H1 (cell line): ENCODE results near the gene CADPS. TPM values are rescaled to one million over a fixed set of nuclear protein-coding genes. Genes with fewer than 3 reads are reported as not detected.

ENCODE experiments used
- CTCF ChIA-PET: fragments of 300-600 bp; sonication (Branson Sonifier 250); formaldehyde crosslinking; loops from one replicate; lab custom pipeline; 2021; ENCODE audit not compliant: partially characterized antibody; lab: Charles Lee
- POLR2A ChIA-PET: fragments of 300-600 bp; sonication (Branson Sonifier 250); formaldehyde crosslinking; loops from one replicate; lab custom pipeline; 2021; ENCODE audit warnings: inconsistent platforms; ENCODE audit not compliant: partially characterized antibody; lab: Charles Lee
- DNase-seq, 2 experiments: peaks; one replicate each; pipeline versions ENCODE4 v3.0.0 to v3.0.0-alpha.2; 2010 to 2022; ENCODE audit warnings: low spot score in 2 of 2, low read depth in 1 of 2, mixed read lengths in 1 of 2
- FAIRE-seq: peaks from 2 replicates; lab custom pipeline; 2011; peaks lifted over from hg19 to GRCh38; lab: Jason Lieb, UNC
- H2AFZ ChIP-seq: 2 replicates; pipeline ENCODE4 v1.8.1; 2012; ENCODE audit warnings: low read length, inconsistent platforms
- H2AK5ac ChIP-seq: 2 replicates; pipeline ENCODE4 v1.6.1; 2013; ENCODE audit warnings: low read depth, low read length
- H2BK120ac ChIP-seq: replicated peaks from 2 replicates; pipeline ENCODE3; 2013; ENCODE audit warnings: low read depth, low read length, inconsistent platforms
- H2BK12ac ChIP-seq: 2 replicates; pipeline ENCODE4 v1.6.1; 2013; ENCODE audit warnings: low read depth, low read length
- H2BK15ac ChIP-seq: 2 replicates; pipeline ENCODE4 v1.6.1; 2013; ENCODE audit warnings: low read length
- H2BK20ac ChIP-seq: 2 replicates; pipeline ENCODE4 v1.6.1; 2013; ENCODE audit warnings: low read length
- H2BK5ac ChIP-seq: 2 replicates; pipeline ENCODE4 v1.6.1; 2013; ENCODE audit warnings: low read depth, low read length
- H3K14ac ChIP-seq: 2 replicates; pipeline ENCODE4 v1.6.1; 2013; ENCODE audit warnings: inconsistent platforms; ENCODE audit not compliant: insufficient read length
- H3K18ac ChIP-seq: 2 replicates; pipeline ENCODE4 v1.6.1; 2013; ENCODE audit warnings: low read length; ENCODE audit errors: extremely low read depth
- H3K23ac ChIP-seq: 2 replicates; pipeline ENCODE4 v1.6.1; 2013; ENCODE audit warnings: inconsistent platforms; ENCODE audit not compliant: insufficient read length
- H3K23me2 ChIP-seq: 2 replicates; pipeline ENCODE4 v1.6.1; 2013; ENCODE audit warnings: low read depth, low read length
- H3K27ac ChIP-seq: 2 replicates; pipeline ENCODE4 v1.6.1; 2011; ENCODE audit warnings: low read depth, low read length, inconsistent platforms
- H3K27me3 ChIP-seq, 4 experiments: replicated peaks in 1 of 4; 1 replicate in 1 of 4; 2 replicates in 3 of 4; pipeline versions ENCODE4 v1.6.1 to v1.8.1; 2011 to 2013; ENCODE audit warnings: low read length in 3 of 4, mild to moderate bottlenecking in 3 of 4, inconsistent platforms in 2 of 4, mixed read lengths in 2 of 4, moderate library complexity in 1 of 4; ENCODE audit not compliant: control insufficient read depth in 3 of 4, insufficient read depth in 3 of 4; ENCODE audit errors: extremely low read depth in 1 of 4
- H3K36me3 ChIP-seq, 4 experiments: 2 replicates each; pipeline versions ENCODE4 v1.6.1 to v1.8.1; 2011 to 2013; ENCODE audit warnings: mild to moderate bottlenecking in 4 of 4, low read length in 3 of 4, moderate library complexity in 2 of 4, control low read depth in 1 of 4, inconsistent platforms in 1 of 4; ENCODE audit not compliant: insufficient read depth in 4 of 4, control insufficient read depth in 2 of 4
- H3K4ac ChIP-seq: replicated peaks from 2 replicates; pipeline ENCODE3; 2013; ENCODE audit warnings: low read length, low read depth, mixed read lengths, inconsistent platforms; ENCODE audit not compliant: insufficient read length
- H3K4me1 ChIP-seq, 4 experiments: replicated peaks in 1 of 4; 1 replicate in 1 of 4; 2 replicates in 3 of 4; pipeline versions ENCODE4 v1.6.1 to v1.8.1; 2011 to 2013; ENCODE audit warnings: low read length in 3 of 4, inconsistent platforms in 2 of 4, mixed read lengths in 1 of 4; ENCODE audit not compliant: insufficient read depth in 4 of 4, control insufficient read depth in 3 of 4
- H3K4me2 ChIP-seq, 2 experiments: 2 replicates each; pipeline versions ENCODE4 v1.6.1 to v1.8.1; 2011 to 2013; ENCODE audit warnings: low read depth in 2 of 2, low read length in 2 of 2, control low read depth in 1 of 2, inconsistent platforms in 1 of 2, mild to moderate bottlenecking in 1 of 2; ENCODE audit not compliant: insufficient read depth in 1 of 2
- H3K4me3 ChIP-seq, 4 experiments: fragments of 200-600, 300-600 bp in 1 of 4; sonication (generic), shearing (Covaris generic), sonication (Bioruptor Twin) in 1 of 4; 2 replicates each; pipeline versions ENCODE4 v1.5.1 to v1.8.1; 2011 to 2016; ENCODE audit warnings: low read length in 4 of 4, low read depth in 3 of 4, control low read depth in 2 of 4, inconsistent platforms in 2 of 4, mild to moderate bottlenecking in 2 of 4, mixed read lengths in 1 of 4, moderate library complexity in 1 of 4; ENCODE audit not compliant: insufficient read depth in 2 of 4; ENCODE audit errors: extremely low read depth in 1 of 4
- H3K56ac ChIP-seq: replicated peaks from 2 replicates; pipeline ENCODE3; 2013; ENCODE audit warnings: low read depth, mild to moderate bottlenecking, mixed read lengths, low read length, inconsistent platforms; ENCODE audit not compliant: insufficient read length
- H3K79me1 ChIP-seq: 2 replicates; pipeline ENCODE4 v1.6.1; 2013; ENCODE audit warnings: low read depth, low read length, control low read depth
- H3K79me2 ChIP-seq, 2 experiments: 2 replicates each; pipeline versions ENCODE4 v1.6.1 to v1.8.1; 2012 to 2013; ENCODE audit warnings: low read length in 2 of 2, mild to moderate bottlenecking in 2 of 2, inconsistent platforms in 1 of 2; ENCODE audit not compliant: insufficient read depth in 2 of 2, control insufficient read depth in 1 of 2
- H3K9ac ChIP-seq, 4 experiments: replicated peaks in 1 of 4; 1 replicate in 1 of 4; 2 replicates in 3 of 4; pipeline versions ENCODE4 v1.6.1 to v1.8.1; 2011 to 2013; ENCODE audit warnings: low read depth in 3 of 4, low read length in 3 of 4, control low read depth in 2 of 4, mild to moderate bottlenecking in 2 of 4, moderate library complexity in 2 of 4, inconsistent platforms in 1 of 4; ENCODE audit errors: extremely low read depth in 1 of 4
- H3K9me3 ChIP-seq, 2 experiments: 2 replicates each; pipeline versions ENCODE4 v1.6.1 to v1.8.1; 2012 to 2013; ENCODE audit warnings: mild to moderate bottlenecking in 2 of 2, moderate library complexity in 2 of 2, control low read depth in 1 of 2, inconsistent platforms in 1 of 2, low read depth in 1 of 2, low read length in 1 of 2, mixed read lengths in 1 of 2; ENCODE audit not compliant: insufficient read depth in 2 of 2
- H4K20me1 ChIP-seq, 2 experiments: replicated peaks in 1 of 2; 2 replicates each; pipeline versions ENCODE3 to v1.8.1; 2011 to 2013; ENCODE audit warnings: inconsistent platforms in 2 of 2, low read length in 2 of 2, mild to moderate bottlenecking in 1 of 2; ENCODE audit not compliant: insufficient read depth in 2 of 2, control insufficient read depth in 1 of 2
- H4K5ac ChIP-seq: 2 replicates; pipeline ENCODE4 v1.6.1; 2013; ENCODE audit warnings: low read length, low read depth, mixed read lengths, inconsistent platforms; ENCODE audit not compliant: insufficient read length
- H4K8ac ChIP-seq: 2 replicates; pipeline ENCODE4 v1.8.0; 2013; ENCODE audit warnings: mild to moderate bottlenecking, moderate library complexity, low read length, inconsistent platforms; ENCODE audit not compliant: insufficient read depth; ENCODE audit errors: extremely low read depth
- H4K91ac ChIP-seq: replicated peaks from 2 replicates; pipeline ENCODE3; 2013; ENCODE audit warnings: low read length, mixed read lengths, inconsistent platforms; ENCODE audit not compliant: insufficient read length
- EP300 ChIP-seq, 2 experiments: IDR thresholded peaks; 1 replicate in 1 of 2; 2 replicates in 1 of 2; pipeline ENCODE4 v1.6.1; 2011 to 2012; ENCODE audit warnings: low read depth in 2 of 2, low read length in 2 of 2, mild to moderate bottlenecking in 2 of 2, borderline replicate concordance in 1 of 2, inconsistent platforms in 1 of 2, moderate library complexity in 1 of 2
- HDAC2 ChIP-seq, 2 experiments: fragments of 300-600 bp in 1 of 2; sonication (generic) in 1 of 2; IDR thresholded peaks; 2 replicates each; pipeline ENCODE4 v1.6.1; 2011 to 2012; ENCODE audit warnings: low read depth in 2 of 2, low read length in 2 of 2, mild to moderate bottlenecking in 2 of 2, moderate library complexity in 2 of 2, borderline replicate concordance in 1 of 2, inconsistent platforms in 1 of 2
- PHF8 ChIP-seq: fragments of 200-600 bp; sonication (generic); conservative IDR thresholded peaks from 2 replicates; pipeline ENCODE4 v1.7.1; 2012; ENCODE audit warnings: low read depth, mild to moderate bottlenecking, inconsistent platforms, low read length, moderate library complexity
- SIRT6 ChIP-seq: IDR thresholded peaks from one replicate; pipeline ENCODE4 v1.7.1; 2012; ENCODE audit warnings: low read length, inconsistent platforms
- TAF7 ChIP-seq: optimal IDR thresholded peaks from 2 replicates; pipeline ENCODE3; 2011; ENCODE audit warnings: low read depth, mild to moderate bottlenecking, inconsistent platforms, low read length, moderate library complexity, borderline replicate concordance
- WGBS, 2 experiments: shearing (Covaris generic) in 1 of 2; methylation state at CpG; one replicate each; pipeline versions ENCODE4 v1.1.6 to v1.1.7; 2013 to 2015; ENCODE audit warnings: low lambda C conversion rate in 2 of 2, mixed read lengths in 2 of 2, inconsistent platforms in 1 of 2, low coverage in 1 of 2, missing lambda C conversion rate in 1 of 2; ENCODE audit not compliant: insufficient replicate concordance in 2 of 2, insufficient coverage in 1 of 2, insufficient read length in 1 of 2; ENCODE audit errors: extremely low coverage in 1 of 2, missing lambda C conversion rate in 1 of 2; 5-methylcytosine and 5-hydroxymethylcytosine counted together
- polyA plus RNA-seq, 7 experiments: library from polyadenylated mRNA; depleted of rRNA in 3 of 7; stranded (reverse) in 5 of 7; unstranded in 2 of 7; fragments of >200 nt in 5 of 7; fragments of 200-250 nt in 2 of 7; gene quantifications; 1 replicate in 5 of 7; 2 replicates in 1 of 7; 4 replicates in 1 of 7; pipeline versions ENCODE4 v1.2.1 to v1.2.3, GENCODE V29; 2011 to 2013; ENCODE audit warnings: missing spikeins in 2 of 7, mixed read lengths in 2 of 7
- total RNA-seq: library from RNA; stranded (reverse); fragmentation: NEBNext Ultra II Directional; extraction: Animal tissue kit (Norgen Biotek cat#: 25700); gene quantifications from 2 replicates; pipeline ENCODE4 v1.2.1, GENCODE V29; 2021

CADPS gene
- total and polyA plus RNA-seq, 2 of the 8 experiments (the other 6 are each of a cell fraction or from before 2014, with no cell fraction given), result 7.1 to 10.2 TPM

DNA sequence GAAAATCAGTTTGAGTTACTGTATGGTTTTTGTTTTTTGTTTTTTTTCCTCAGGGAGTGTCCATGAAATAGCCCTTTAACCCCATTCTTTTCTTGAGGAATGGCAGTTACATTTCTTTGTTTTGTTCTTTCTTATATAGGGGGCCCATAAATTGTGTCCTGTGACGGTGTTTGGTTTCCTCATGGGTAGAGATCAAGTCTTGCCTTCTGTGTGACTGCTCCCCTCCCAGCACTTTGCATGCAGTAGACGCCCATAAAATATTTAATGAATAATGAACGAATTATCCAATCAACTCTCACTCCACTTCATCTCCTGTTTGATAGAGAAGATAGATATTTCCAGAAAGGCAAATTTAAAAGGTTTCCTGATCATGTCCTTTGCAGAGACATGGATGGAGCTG, 78.1 kb downstream of the CADPS start:
- Histone ChIP-seq H3K4me3 (no peak overlapping the region), H3K9me3 (no peaks in the 10 kb centered on the region), H2BK12ac (no peak overlapping the region; the same call in 1 of the 2 replicates), H2AK5ac (no peak overlapping the region), H3K79me2 (no peaks in the 10 kb centered on the region), H3K9ac (no peak overlapping the region), H2AFZ (no peak overlapping the region), H3K36me3 (no peaks in the 10 kb centered on the region), H4K8ac (no peak overlapping the region), H3K23me2 (no peaks in the 10 kb centered on the region), H3K79me1 (no peaks in the 10 kb centered on the region), H3K4me2 (no peak overlapping the region), H3K18ac (no peak overlapping the region), H3K4ac (no peak overlapping the region), H2BK20ac (no peak overlapping the region), H3K14ac (no peak overlapping the region), H2BK5ac (no peak overlapping the region), H3K56ac (no peak overlapping the region), H3K27me3 (no peaks in the 10 kb centered on the region), H3K27ac (no peak overlapping the region), H4K5ac (no peak overlapping the region), H2BK120ac (no peak overlapping the region), H4K91ac (no peak overlapping the region), H3K4me1 (peaks cover 2 to 7% (median 4%) of the 10 kb centered on the region in 4 experiments; a peak in 4 of 7 replicates), H2BK15ac (no peak overlapping the region), H4K20me1 (no peaks in the 10 kb centered on the region), H3K23ac (no peak overlapping the region)
- no peak for TF ChIP-seq PHF8
- no peak for TF ChIP-seq HDAC2 (IDR thresholded peaks at IDR 0.05; ENCODE audit: borderline replicate concordance in 1 of 2, low read depth in 2 of 2, low read length in 2 of 2)
- no peak for TF ChIP-seq SIRT6
- TF ChIP-seq EP300 (IDR thresholded peaks at IDR 0.05; ENCODE audit: borderline replicate concordance in 1 of 2, low read depth in 2 of 2, low read length in 2 of 2), result no peak
- no peak for TF ChIP-seq TAF7
- ChIA-PET POLR2A (interaction anchor here (1.2 kb wide), 1 partner anchor 58 kb away, joined by 3 read pairs; no protein-coding TSS in a partner anchor), CTCF (interaction anchor here (0.9 to 16.8 kb wide), 3 partner anchors 16 to 157 kb away, joined by 3 to 216 read pairs (median 3); no protein-coding TSS in a partner anchor)
- 51% methylated on average over 3 of the region's 3 CpGs; no CpG with 5 or more reads in 1 of the 2 experiments for WGBS, 2 experiments
- no peak for DNase-seq
- FAIRE-seq, result no peak
